ENCODE data around the gene PSRC1. TPM values are rescaled to one million over a fixed set of nuclear protein-coding genes. Genes with fewer than 3 reads are reported as not detected.

PSRC1 gene
- total and polyA plus RNA-seq, 2 donors (not counting 3 experiments of a cell fraction or from before 2014, with no cell fraction given) = 25.0 to 29.3 TPM

DNA sequence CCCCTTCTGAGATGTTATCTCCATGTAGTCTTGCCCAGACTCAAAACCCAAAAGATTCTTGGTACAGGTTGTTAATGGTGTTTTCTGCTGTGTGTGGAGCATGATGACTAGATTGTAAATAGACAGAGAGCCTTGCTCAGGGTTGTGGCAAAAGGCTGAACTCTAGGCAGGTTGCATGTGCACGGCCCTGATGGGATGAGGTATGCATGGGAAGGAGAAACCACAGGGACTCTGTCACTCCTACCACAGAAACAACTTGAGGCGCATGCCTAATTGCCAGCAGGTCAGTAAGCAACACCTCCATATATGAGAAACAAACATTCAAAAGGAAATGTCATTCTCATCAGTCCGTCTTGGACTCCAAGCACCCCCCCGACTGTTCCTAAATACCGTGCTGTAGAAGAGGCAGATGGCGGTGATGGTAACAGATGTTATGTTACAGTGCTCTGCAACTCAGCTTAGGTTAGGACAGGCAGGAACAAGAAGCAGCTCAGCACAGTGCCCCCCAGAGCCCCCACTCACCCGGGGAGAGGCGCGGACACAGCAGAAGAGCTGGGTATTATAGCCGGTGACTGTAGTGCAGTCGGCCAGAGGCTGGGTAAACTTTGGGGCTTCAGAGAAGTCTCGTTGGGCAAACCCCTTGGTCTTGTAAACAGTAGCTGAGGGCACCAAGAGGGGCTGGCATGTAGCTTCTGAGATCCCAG lies 12.9 kb upstream of the PSRC1 start:
- intact Hi-C loops (cut with micrococcal nuclease) (no loop called here), dilution Hi-C loops (cut with MboI; ENCODE audit: extremely low pct_ligation_motif_present, low sequenced_read_pairs) (no loop called here)
- no peak for DNase-seq (ENCODE audit: low read depth, low spot score)
- Histone ChIP-seq H3K9me3 (replicated peaks; ENCODE audit: control insufficient read depth, insufficient read depth, low read length) (no peaks in the 10 kb centered on the region), H3K79me2 (ENCODE audit: control insufficient read depth, insufficient read depth, low read length) (no peaks in the 10 kb centered on the region), H3K36me3 (ENCODE audit: control insufficient read depth in 2 of 2, extremely low read depth in 1 of 2, insufficient read depth in 2 of 2, low read length in 2 of 2) (no peaks in the 10 kb centered on the region), H3K9me1 (replicated peaks; ENCODE audit: control insufficient read depth, extremely low read depth, insufficient read depth, low read length) (no peaks in the 10 kb centered on the region), H3K9ac (replicated peaks; ENCODE audit: extremely low read depth, insufficient read depth, low read length) (no peak overlapping the region), H3K27ac (ENCODE audit: insufficient read depth, low read depth, low read length) (no peak overlapping the region), H3K4me2 (ENCODE audit: insufficient read depth, low read length) (no peak overlapping the region), H4K20me1 (replicated peaks; ENCODE audit: control insufficient read depth, extremely low read depth, insufficient read depth, low read length) (no peaks in the 10 kb centered on the region), H3K4me1 (ENCODE audit: control insufficient read depth, extremely low read depth, insufficient read depth, low read length) (no peaks in the 10 kb centered on the region), H3K4me3 (replicated peaks in 1 of 3; ENCODE audit: insufficient read depth in 1 of 3, low read depth in 1 of 3, low read length in 3 of 3) (no peak overlapping the region), H3K27me3 (ENCODE audit: control insufficient read depth in 2 of 2, insufficient read depth in 2 of 2, low read length in 2 of 2) (peaks cover 9 to 10% of the 10 kb centered on the region in 2 experiments), H2AFZ (ENCODE audit: low read depth, low read length) (no peak overlapping the region)
- no peak for FAIRE-seq
- no peak for TF ChIP-seq FOS (IDR thresholded peaks at IDR 0.05; ENCODE audit: borderline replicate concordance, insufficient read depth, low read length)
- no peak for TF ChIP-seq MYC (IDR thresholded peaks at IDR 0.05; ENCODE audit: low read depth, low read length)
- TF ChIP-seq, protein P1, sequence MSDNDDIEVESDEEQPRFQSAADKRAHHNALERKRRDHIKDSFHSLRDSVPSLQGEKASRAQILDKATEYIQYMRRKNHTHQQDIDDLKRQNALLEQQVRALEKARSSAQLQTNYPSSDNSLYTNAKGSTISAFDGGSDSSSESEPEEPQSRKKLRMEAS (IDR thresholded peaks at IDR 0.05; ENCODE audit: insufficient read depth, insufficient read length) = no peak
- TF ChIP-seq, protein P2, sequence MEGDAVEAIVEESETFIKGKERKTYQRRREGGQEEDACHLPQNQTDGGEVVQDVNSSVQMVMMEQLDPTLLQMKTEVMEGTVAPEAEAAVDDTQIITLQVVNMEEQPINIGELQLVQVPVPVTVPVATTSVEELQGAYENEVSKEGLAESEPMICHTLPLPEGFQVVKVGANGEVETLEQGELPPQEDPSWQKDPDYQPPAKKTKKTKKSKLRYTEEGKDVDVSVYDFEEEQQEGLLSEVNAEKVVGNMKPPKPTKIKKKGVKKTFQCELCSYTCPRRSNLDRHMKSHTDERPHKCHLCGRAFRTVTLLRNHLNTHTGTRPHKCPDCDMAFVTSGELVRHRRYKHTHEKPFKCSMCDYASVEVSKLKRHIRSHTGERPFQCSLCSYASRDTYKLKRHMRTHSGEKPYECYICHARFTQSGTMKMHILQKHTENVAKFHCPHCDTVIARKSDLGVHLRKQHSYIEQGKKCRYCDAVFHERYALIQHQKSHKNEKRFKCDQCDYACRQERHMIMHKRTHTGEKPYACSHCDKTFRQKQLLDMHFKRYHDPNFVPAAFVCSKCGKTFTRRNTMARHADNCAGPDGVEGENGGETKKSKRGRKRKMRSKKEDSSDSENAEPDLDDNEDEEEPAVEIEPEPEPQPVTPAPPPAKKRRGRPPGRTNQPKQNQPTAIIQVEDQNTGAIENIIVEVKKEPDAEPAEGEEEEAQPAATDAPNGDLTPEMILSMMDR (IDR thresholded peaks at IDR 0.05; ENCODE audit: extremely low read depth in 1 of 2, insufficient read depth in 1 of 2, low read depth in 1 of 2, low read length in 2 of 2) = no peak
- TF ChIP-seq POLR2A (IDR thresholded peaks at IDR 0.05; ENCODE audit: low read depth, low read length) = no peak
- TF ChIP-seq EZH2 (IDR thresholded peaks at IDR 0.05; ENCODE audit: borderline replicate concordance, low read depth, low read length, severe bottlenecking) = no peak
- TF ChIP-seq POLR2AphosphoS5 (IDR thresholded peaks at IDR 0.05; ENCODE audit: insufficient read depth, low read depth, low read length) = no peak
- no peak for TF ChIP-seq GATA2 (IDR thresholded peaks at IDR 0.05; ENCODE audit: insufficient read depth, insufficient read length, low read depth, low read length)
- no peak for TF ChIP-seq JUN (IDR thresholded peaks at IDR 0.05; ENCODE audit: borderline replicate concordance, insufficient read depth, insufficient read length, low read depth)
- POLR2A ChIA-PET = no interaction called here
- CTCF ChIA-PET = interaction anchor here (0.7 to 1.0 kb wide), 2 partner anchors 12 to 84 kb away, joined by 3 to 4 read pairs; no protein-coding TSS in a partner anchor
- BruUV-seq (replicated peaks) = no TSS peak

Data from endothelial cell of umbilical vein (primary cell).